HG03159 (cell line): ENCODE results near the gene CD82.
"Not testable (repeated sequence)": the region's sequence is repeated elsewhere in the genome, so short reads cannot be mapped to it uniquely, and the experiment has no call there.

ENCODE experiments used
- ATAC-seq: cut with Tn5 transposase; IDR thresholded peaks from one replicate; pipeline ENCODE4 v1.9.1; 2021; ENCODE audit warnings: mild to moderate bottlenecking, moderate library complexity; ENCODE audit not compliant: unreplicated experiment

Gene CD82

GRCh38 chr11:44533921-44534711, 31.3 kb upstream of the CD82 start:
- ATAC-seq = no peak

GRCh38 chr11:44535191-44535980, 30.1 kb upstream of the CD82 start:
- no peak for ATAC-seq

- no peak for ATAC-seq
Observed at GRCh38 chr11:44536788-44537516, 28.5 kb upstream of the CD82 start.

- no peak for ATAC-seq
Observed at GRCh38 chr11:44537679-44538078, 27.8 kb upstream of the CD82 start.

- ATAC-seq = peak; percentile 70
Observed at GRCh38 chr11:44538375-44539054, 26.9 kb upstream of the CD82 start.

- ATAC-seq = no peak
Observed at GRCh38 chr11:44539971-44540370, 25.5 kb upstream of the CD82 start.

- no peak for ATAC-seq
Observed at GRCh38 chr11:44540667-44541066, 24.8 kb upstream of the CD82 start.

GRCh38 chr11:44542372-44542771, 23.1 kb upstream of the CD82 start:
- ATAC-seq = no peak

- not testable (repeated sequence) for ATAC-seq
Observed at GRCh38 chr11:44546984-44547383, 18.5 kb upstream of the CD82 start.

GRCh38 chr11:44547534-44547933, 17.9 kb upstream of the CD82 start:
- not testable (repeated sequence) for ATAC-seq

- no peak for ATAC-seq
Observed at GRCh38 chr11:44548032-44548695, 17.3 kb upstream of the CD82 start.

- not testable (repeated sequence) for ATAC-seq
Observed at GRCh38 chr11:44548961-44549749, 16.3 kb upstream of the CD82 start.

GRCh38 chr11:44550123-44550522, 15.3 kb upstream of the CD82 start:
- no peak for ATAC-seq

- ATAC-seq = no peak
Observed at GRCh38 chr11:44551456-44552139, 13.9 kb upstream of the CD82 start.

- ATAC-seq = no peak
Observed at GRCh38 chr11:44555031-44555800, 10.2 kb upstream of the CD82 start.

GRCh38 chr11:44556735-44557409, 8.6 kb upstream of the CD82 start:
- ATAC-seq = peak; percentile 50

GRCh38 chr11:44557464-44557863, 8.0 kb upstream of the CD82 start:
- ATAC-seq = no peak
